MG63 (cell line): Measurements from ENCODE around the gene HCFC1R1. TPM values are rescaled to one million over a fixed set of nuclear protein-coding genes. Genes with fewer than 3 reads are reported as not detected.

Experiments used
- DNase-seq: peaks from one replicate; pipeline ENCODE4 v3.0.0-alpha.2; 2020
- H3K27me3 ChIP-seq: fragments of 250-450 bp; sonication (Bioruptor Pico); 2 replicates; pipeline ENCODE4 v1.5.1; 2020; ENCODE audit warnings: mild to moderate bottlenecking, moderate library complexity
- H3K36me3 ChIP-seq: fragments of 250-450 bp; sonication (Bioruptor Pico); 2 replicates; pipeline ENCODE4 v1.5.1; 2020; ENCODE audit warnings: mild to moderate bottlenecking, moderate library complexity
- H3K4me3 ChIP-seq: fragments of 250-450 bp; sonication (Bioruptor Pico); 2 replicates; pipeline ENCODE4 v1.5.1; 2020; ENCODE audit warnings: mild to moderate bottlenecking, moderate library complexity
- H3K9me3 ChIP-seq: fragments of 250-450 bp; sonication (Bioruptor Pico); 2 replicates; pipeline ENCODE4 v1.5.1; 2020; ENCODE audit warnings: mild to moderate bottlenecking, moderate library complexity
- total RNA-seq: library from RNA; depleted of rRNA; stranded (reverse); fragments of >200 nt; shearing (Covaris generic); gene quantifications from 2 replicates; pipeline ENCODE4 v1.2.3, GENCODE V29; 2014; ENCODE audit warnings: low replicate concordance

HCFC1R1 gene
- total RNA-seq, 1 experiment from 2014 or later: 60.7 TPM

GRCh38 chr16:2996298-2996697 lies 27.4 kb downstream of the HCFC1R1 start:
- no peaks in the 10 kb centered on the region for H3K27me3 ChIP-seq
- DNase-seq: no peak
- 0 out of 2 replicates have a peak, but pooled peaks cover 3% of the 10 kb centered on the region for H3K36me3 ChIP-seq
- no peak overlapping the region for H3K4me3 ChIP-seq
- H3K9me3 ChIP-seq: no peaks in the 10 kb centered on the region

GRCh38 chr16:2992383-2993081 lies 31.2 kb downstream of the HCFC1R1 start:
- Histone ChIP-seq H3K36me3 (no peaks in the 10 kb centered on the region), H3K9me3 (no peaks in the 10 kb centered on the region), H3K4me3 (no peak overlapping the region), H3K27me3 (no peaks in the 10 kb centered on the region)
- DNase-seq: no peak

GRCh38 chr16:2991566-2992261 lies 32.0 kb downstream of the HCFC1R1 start:
- H3K4me3 ChIP-seq: no peak overlapping the region
- DNase-seq: no peak
- no peaks in the 10 kb centered on the region for H3K9me3 ChIP-seq
- no peaks in the 10 kb centered on the region for H3K27me3 ChIP-seq
- no peaks in the 10 kb centered on the region for H3K36me3 ChIP-seq

- Histone ChIP-seq H3K4me3 (no peak overlapping the region), H3K9me3 (no peaks in the 10 kb centered on the region), H3K27me3 (no peaks in the 10 kb centered on the region), H3K36me3 (no peaks in the 10 kb centered on the region)
- DNase-seq: no peak
Observed at GRCh38 chr16:2990891-2991290, 32.9 kb downstream of the HCFC1R1 start.

- Histone ChIP-seq H3K27me3 (no peaks in the 10 kb centered on the region), H3K36me3 (no peaks in the 10 kb centered on the region), H3K4me3 (no peak overlapping the region), H3K9me3 (no peaks in the 10 kb centered on the region)
- no peak for DNase-seq
Observed at GRCh38 chr16:2988590-2989099, 35.1 kb downstream of the HCFC1R1 start.

- DNase-seq: peak; percentile 76
- no peak overlapping the region for H3K4me3 ChIP-seq
- H3K27me3 ChIP-seq: no peaks in the 10 kb centered on the region
- no peaks in the 10 kb centered on the region for H3K9me3 ChIP-seq
- H3K36me3 ChIP-seq: no peaks in the 10 kb centered on the region
Observed at GRCh38 chr16:2987833-2988232, 35.9 kb downstream of the HCFC1R1 start.

GRCh38 chr16:2987286-2987685 lies 36.5 kb downstream of the HCFC1R1 start:
- Histone ChIP-seq H3K9me3 (no peaks in the 10 kb centered on the region), H3K36me3 (no peaks in the 10 kb centered on the region), H3K27me3 (no peaks in the 10 kb centered on the region), H3K4me3 (no peak overlapping the region)
- DNase-seq: no peak

GRCh38 chr16:2986623-2987188 lies 37.0 kb downstream of the HCFC1R1 start:
- DNase-seq: no peak
- Histone ChIP-seq H3K27me3 (no peaks in the 10 kb centered on the region), H3K4me3 (no peak overlapping the region), H3K9me3 (no peaks in the 10 kb centered on the region), H3K36me3 (no peaks in the 10 kb centered on the region)

- H3K4me3 ChIP-seq: no peak overlapping the region
- H3K27me3 ChIP-seq: no peaks in the 10 kb centered on the region
- no peak for DNase-seq
- no peaks in the 10 kb centered on the region for H3K36me3 ChIP-seq
- no peaks in the 10 kb centered on the region for H3K9me3 ChIP-seq
Observed at GRCh38 chr16:2985893-2986355, 37.8 kb downstream of the HCFC1R1 start.

GRCh38 chr16:2985462-2985861 lies 38.3 kb downstream of the HCFC1R1 start:
- H3K36me3 ChIP-seq: no peaks in the 10 kb centered on the region
- H3K27me3 ChIP-seq: no peaks in the 10 kb centered on the region
- H3K9me3 ChIP-seq: no peaks in the 10 kb centered on the region
- no peak for DNase-seq
- no peak overlapping the region for H3K4me3 ChIP-seq

- DNase-seq: peak; percentile 87
- Histone ChIP-seq H3K9me3 (no peaks in the 10 kb centered on the region), H3K4me3 (peak overlapping the region; percentile 25; the same call in 1 of the 2 replicates), H3K27me3 (no peaks in the 10 kb centered on the region), H3K36me3 (peaks cover 9% of the 10 kb centered on the region)
Observed at GRCh38 chr16:2983706-2984136, 40.0 kb downstream of the HCFC1R1 start.

GRCh38 chr16:2982402-2982801 lies 41.3 kb downstream of the HCFC1R1 start:
- H3K36me3 ChIP-seq: peaks cover 21% of the 10 kb centered on the region
- H3K27me3 ChIP-seq: no peaks in the 10 kb centered on the region
- no peaks in the 10 kb centered on the region for H3K9me3 ChIP-seq
- DNase-seq: no peak
- no peak overlapping the region for H3K4me3 ChIP-seq

- H3K4me3 ChIP-seq: no peak overlapping the region
- no peak for DNase-seq
- peaks cover 27% of the 10 kb centered on the region for H3K36me3 ChIP-seq
- H3K9me3 ChIP-seq: no peaks in the 10 kb centered on the region
- no peaks in the 10 kb centered on the region for H3K27me3 ChIP-seq
Observed at GRCh38 chr16:2981899-2982250, 41.9 kb downstream of the HCFC1R1 start.

GRCh38 chr16:2981177-2981898 lies 42.4 kb downstream of the HCFC1R1 start:
- DNase-seq: no peak
- Histone ChIP-seq H3K27me3 (no peaks in the 10 kb centered on the region), H3K4me3 (peak overlapping the region; percentile 79)

GRCh38 chr16:2980227-2981176 lies 43.2 kb downstream of the HCFC1R1 start, which contains the start of gene PKMYT1:
TSS of gene PKMYT1 (minus strand) at chr16:2980446. CDS start at chr16:2979657, 789 bp downstream.
- Histone ChIP-seq H3K4me3 (peak within 1 kb of the TSS; percentile 79), H3K27me3 (no peaks in the 10 kb centered on the region), H3K9me3 (no peaks in the 10 kb centered on the region)

More at GRCh38 chr16:2981177-2981898, 42.4 kb downstream of the HCFC1R1 start:
- Histone ChIP-seq H3K9me3 (no peaks in the 10 kb centered on the region), H3K36me3 (peaks cover 32% of the 10 kb centered on the region)

More at GRCh38 chr16:2980227-2981176, 43.2 kb downstream of the HCFC1R1 start, which contains the start of gene PKMYT1:
- DNase-seq: peak; percentile 94
- H3K36me3 ChIP-seq: peaks cover 40% of the 10 kb centered on the region
